Measurements from ENCODE around the gene PSMD3.

- TF ChIP-seq, protein P1, sequence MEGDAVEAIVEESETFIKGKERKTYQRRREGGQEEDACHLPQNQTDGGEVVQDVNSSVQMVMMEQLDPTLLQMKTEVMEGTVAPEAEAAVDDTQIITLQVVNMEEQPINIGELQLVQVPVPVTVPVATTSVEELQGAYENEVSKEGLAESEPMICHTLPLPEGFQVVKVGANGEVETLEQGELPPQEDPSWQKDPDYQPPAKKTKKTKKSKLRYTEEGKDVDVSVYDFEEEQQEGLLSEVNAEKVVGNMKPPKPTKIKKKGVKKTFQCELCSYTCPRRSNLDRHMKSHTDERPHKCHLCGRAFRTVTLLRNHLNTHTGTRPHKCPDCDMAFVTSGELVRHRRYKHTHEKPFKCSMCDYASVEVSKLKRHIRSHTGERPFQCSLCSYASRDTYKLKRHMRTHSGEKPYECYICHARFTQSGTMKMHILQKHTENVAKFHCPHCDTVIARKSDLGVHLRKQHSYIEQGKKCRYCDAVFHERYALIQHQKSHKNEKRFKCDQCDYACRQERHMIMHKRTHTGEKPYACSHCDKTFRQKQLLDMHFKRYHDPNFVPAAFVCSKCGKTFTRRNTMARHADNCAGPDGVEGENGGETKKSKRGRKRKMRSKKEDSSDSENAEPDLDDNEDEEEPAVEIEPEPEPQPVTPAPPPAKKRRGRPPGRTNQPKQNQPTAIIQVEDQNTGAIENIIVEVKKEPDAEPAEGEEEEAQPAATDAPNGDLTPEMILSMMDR (IDR thresholded peaks at IDR 0.05; ENCODE audit: low read depth, low read length): no peak
- TF ChIP-seq EZH2phosphoT487 (IDR thresholded peaks at IDR 0.05; ENCODE audit: low read depth): no peak
Measured at GRCh38 chr17:39939106-39939505, 41.5 kb upstream of the PSMD3 start.
